AG04450 (cell line): ENCODE measurements around the gene HECW1. TPM values are rescaled to one million over a fixed set of nuclear protein-coding genes. Genes with fewer than 3 reads are reported as not detected.
"Not testable (repeated sequence)": the region's sequence is repeated elsewhere in the genome, so short reads cannot be mapped to it uniquely, and the experiment has no call there.

Experiments used
- CTCF ChIA-PET: fragments of 300-600, 350-600 bp; formaldehyde crosslinking; extraction: SDS; loops from one replicate; lab custom pipeline; 2022; ENCODE audit warnings: antibody characterized with exemption, inconsistent platforms; lab: Charles Lee
- POLR2A ChIA-PET: fragments of 350-600 bp; formaldehyde crosslinking; extraction: SDS; loops from one replicate; lab custom pipeline; 2021; ENCODE audit warnings: antibody characterized with exemption, inconsistent platforms; lab: Yijun Ruan, JAX
- DNase-seq: peaks from one replicate; pipeline ENCODE4 v3.0.0-alpha.2; 2011; ENCODE audit warnings: low read depth, low spot score
- H3K27ac ChIP-seq: one replicate; pipeline ENCODE4 v1.5.1; 2012; ENCODE audit warnings: low read depth, low read length, control low read depth
- H3K27me3 ChIP-seq: one replicate; pipeline ENCODE4 v1.6.0; 2012; ENCODE audit warnings: low read length; ENCODE audit not compliant: control insufficient read depth, insufficient read depth
- H3K4me3 ChIP-seq: 2 replicates; pipeline ENCODE4 v1.5.1; 2011; ENCODE audit warnings: mild to moderate bottlenecking, low read depth, low read length, control low read depth
- H3K9me3 ChIP-seq: 2 replicates; pipeline ENCODE4 v1.5.1; 2012; ENCODE audit warnings: low read length; ENCODE audit not compliant: control insufficient read depth, insufficient read depth
- polyA plus RNA-seq: library from polyadenylated mRNA; depleted of rRNA; stranded (reverse); fragments of >200 nt; gene quantifications from 2 replicates; pipeline ENCODE4 v1.2.3, GENCODE V29; 2011
- TF ChIP-seq, protein P1 (sequence below): IDR thresholded peaks from 2 replicates; pipeline ENCODE4 v1.5.1; 2011; ENCODE audit warnings: low read depth, low read length, control low read depth, inconsistent platforms

HECW1 gene
- polyA plus RNA-seq, 1 experiment, result 2.6 TPM

DNA sequence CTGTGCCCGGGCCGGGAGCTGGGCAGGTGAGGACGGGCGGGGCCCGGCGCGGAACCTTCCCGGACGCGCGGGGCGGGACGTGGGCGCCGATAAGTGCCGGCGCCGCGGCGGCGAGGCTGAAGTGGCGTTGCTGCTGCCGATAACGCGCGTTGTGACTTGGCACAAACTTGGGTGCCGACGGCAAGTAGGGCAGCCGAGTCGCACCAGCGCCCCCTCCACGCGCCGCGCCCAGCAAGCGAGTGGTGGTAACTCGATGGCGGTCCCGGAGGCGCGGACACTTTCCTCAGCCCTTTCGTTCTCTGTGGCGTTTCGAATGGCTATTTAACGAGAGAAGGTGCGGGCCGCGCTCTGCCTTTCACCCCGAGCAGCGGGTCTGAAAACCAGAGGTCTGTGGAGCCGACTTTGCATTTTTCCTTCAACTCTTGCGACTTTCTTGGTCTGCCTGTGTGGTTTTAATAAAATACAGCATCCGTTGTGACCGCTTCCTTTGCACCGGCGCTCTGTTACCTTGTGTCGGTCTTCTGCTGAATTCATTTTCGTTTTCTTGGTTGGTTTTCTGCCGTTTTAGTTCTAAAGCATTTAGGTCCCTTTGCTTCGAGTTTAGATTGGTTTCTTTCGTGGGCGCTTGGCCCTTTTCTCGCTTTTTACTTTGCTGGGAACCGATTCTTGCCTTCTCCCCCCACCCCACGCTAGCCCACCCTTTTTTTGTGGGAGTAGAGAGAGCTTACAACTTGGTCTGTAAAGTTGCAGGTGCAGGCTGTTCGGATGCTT is 471.2 kb downstream of the HECW1 start:
- no peaks in the 10 kb centered on the region for H3K27me3 ChIP-seq
- peak overlapping the region; percentile 90 for H3K4me3 ChIP-seq
- ChIA-PET CTCF (interaction anchor here (0.6 to 8.3 kb wide), 73 partner anchors 7 to 659 kb away, joined by 3 to 456 read pairs (median 7); partner anchors contain the start of genes COA1, MRPL32 and PSMA2), POLR2A (interaction anchor here (0.8 to 2.4 kb wide), 15 partner anchors 11 to 286 kb away, joined by 4 to 56 read pairs (median 8); partner anchors contain the start of genes COA1 and MRPS24)
- no peaks in the 10 kb centered on the region; the same call in 1 of the 2 replicates for H3K9me3 ChIP-seq
- H3K27ac ChIP-seq, result peak overlapping the region; percentile 82
- TF ChIP-seq, protein P1, sequence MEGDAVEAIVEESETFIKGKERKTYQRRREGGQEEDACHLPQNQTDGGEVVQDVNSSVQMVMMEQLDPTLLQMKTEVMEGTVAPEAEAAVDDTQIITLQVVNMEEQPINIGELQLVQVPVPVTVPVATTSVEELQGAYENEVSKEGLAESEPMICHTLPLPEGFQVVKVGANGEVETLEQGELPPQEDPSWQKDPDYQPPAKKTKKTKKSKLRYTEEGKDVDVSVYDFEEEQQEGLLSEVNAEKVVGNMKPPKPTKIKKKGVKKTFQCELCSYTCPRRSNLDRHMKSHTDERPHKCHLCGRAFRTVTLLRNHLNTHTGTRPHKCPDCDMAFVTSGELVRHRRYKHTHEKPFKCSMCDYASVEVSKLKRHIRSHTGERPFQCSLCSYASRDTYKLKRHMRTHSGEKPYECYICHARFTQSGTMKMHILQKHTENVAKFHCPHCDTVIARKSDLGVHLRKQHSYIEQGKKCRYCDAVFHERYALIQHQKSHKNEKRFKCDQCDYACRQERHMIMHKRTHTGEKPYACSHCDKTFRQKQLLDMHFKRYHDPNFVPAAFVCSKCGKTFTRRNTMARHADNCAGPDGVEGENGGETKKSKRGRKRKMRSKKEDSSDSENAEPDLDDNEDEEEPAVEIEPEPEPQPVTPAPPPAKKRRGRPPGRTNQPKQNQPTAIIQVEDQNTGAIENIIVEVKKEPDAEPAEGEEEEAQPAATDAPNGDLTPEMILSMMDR, result peak; percentile 20; the same call in 1 of the 2 replicates
- no peak for DNase-seq

DNA sequence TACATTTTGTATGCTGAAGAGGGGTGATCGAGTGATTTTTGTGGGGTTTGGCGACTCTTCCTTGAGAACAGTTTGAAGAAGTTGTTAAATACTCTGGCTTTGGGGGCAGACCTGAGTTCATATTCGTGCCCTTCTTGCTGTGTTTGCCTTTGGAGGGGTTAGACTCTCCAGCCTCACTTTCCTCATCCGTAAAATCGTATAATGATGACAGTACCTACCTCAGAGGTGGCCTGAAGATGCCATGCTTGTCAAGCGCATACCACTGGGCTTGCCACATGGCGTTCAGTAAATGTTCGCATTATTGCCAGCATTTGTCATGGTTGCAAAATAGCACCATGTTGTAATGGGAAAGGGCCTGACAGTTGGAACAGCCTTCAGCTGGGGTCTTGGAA is 471.7 kb downstream of the HECW1 start:
- POLR2A ChIA-PET, result interaction anchor here (1.4 to 2.4 kb wide), 3 partner anchors 12 to 146 kb away, joined by 3 to 11 read pairs (median 8); partner anchors contain the start of gene COA1

DNA sequence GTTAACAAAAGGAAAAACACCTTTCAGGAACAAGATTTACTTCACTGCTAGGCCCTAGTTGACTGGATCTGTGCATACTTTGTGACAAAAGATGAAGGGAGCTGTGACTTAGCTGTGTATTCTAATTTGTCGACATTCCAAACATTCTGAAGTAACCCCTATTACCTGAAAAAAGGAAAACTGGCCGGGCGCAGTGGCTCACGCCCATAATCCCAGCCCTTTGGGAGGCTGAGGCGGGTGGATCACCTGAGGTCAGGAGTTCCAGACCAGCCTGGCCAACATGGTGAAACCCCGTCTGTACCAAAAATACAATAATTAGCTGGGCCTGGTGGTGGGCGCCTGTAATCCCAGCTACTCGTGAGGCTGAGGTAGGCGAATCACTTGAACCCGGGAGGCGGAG is 472.3 kb downstream of the HECW1 start:
- peak overlapping the region; percentile 90 for H3K4me3 ChIP-seq
- not testable (repeated sequence) for H3K9me3 ChIP-seq, DNase-seq, H3K27ac ChIP-seq, H3K27me3 ChIP-seq
- POLR2A ChIA-PET, result interaction anchor here (1.4 to 2.4 kb wide), 3 partner anchors 12 to 63 kb away, joined by 3 to 8 read pairs (median 5); no protein-coding TSS in a partner anchor
- CTCF ChIA-PET, result interaction anchor here (1.8 to 8.3 kb wide), 3 partner anchors 12 to 254 kb away, joined by 6 to 456 read pairs (median 17); no protein-coding TSS in a partner anchor

More for the DNA sequence above, 471.7 kb downstream of the HECW1 start:
- H3K27me3 ChIP-seq, result no peaks in the 10 kb centered on the region
- peak overlapping the region; percentile 90 for H3K4me3 ChIP-seq
- DNase-seq, result no peak
- no peaks in the 10 kb centered on the region; the same call in 1 of the 2 replicates for H3K9me3 ChIP-seq
- TF ChIP-seq, protein P1, result no peak
- CTCF ChIA-PET, result interaction anchor here (0.6 to 8.3 kb wide), 7 partner anchors 11 to 255 kb away, joined by 4 to 456 read pairs (median 17); no protein-coding TSS in a partner anchor
- peak overlapping the region; percentile 82 for H3K27ac ChIP-seq

DNA sequence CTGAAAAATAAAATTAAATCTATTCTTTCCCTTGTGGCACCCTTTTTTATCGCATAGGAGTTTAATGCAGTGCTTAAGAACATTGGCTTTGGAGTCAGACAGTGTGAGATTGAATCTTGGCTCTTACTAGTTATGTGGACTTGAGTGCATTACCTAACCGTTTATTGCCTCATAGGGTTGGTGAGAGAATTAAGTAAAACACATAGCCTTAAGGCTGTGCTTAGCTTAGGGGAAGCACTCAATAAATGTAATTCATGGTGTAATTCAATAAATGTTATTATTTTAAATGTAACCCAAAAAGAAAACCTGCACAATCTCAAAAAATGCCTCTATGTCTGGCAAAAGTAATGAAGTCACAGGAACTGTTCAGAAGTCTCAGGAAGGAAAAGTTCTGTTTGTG is 473.1 kb downstream of the HECW1 start:
- Histone ChIP-seq H3K27ac (no peak overlapping the region), H3K27me3 (no peaks in the 10 kb centered on the region), H3K4me3 (peak overlapping the region; percentile 90), H3K9me3 (no peaks in the 10 kb centered on the region; the same call in 1 of the 2 replicates)
- ChIA-PET POLR2A (interaction anchor here (0.5 to 2.4 kb wide), 5 partner anchors 13 to 448 kb away, joined by 3 to 8 read pairs (median 5); no protein-coding TSS in a partner anchor), CTCF (interaction anchor here (0.7 to 8.3 kb wide), 4 partner anchors 10 to 253 kb away, joined by 4 to 456 read pairs (median 12); no protein-coding TSS in a partner anchor)
- DNase-seq, result no peak
- TF ChIP-seq, protein P1, result no peak

DNA sequence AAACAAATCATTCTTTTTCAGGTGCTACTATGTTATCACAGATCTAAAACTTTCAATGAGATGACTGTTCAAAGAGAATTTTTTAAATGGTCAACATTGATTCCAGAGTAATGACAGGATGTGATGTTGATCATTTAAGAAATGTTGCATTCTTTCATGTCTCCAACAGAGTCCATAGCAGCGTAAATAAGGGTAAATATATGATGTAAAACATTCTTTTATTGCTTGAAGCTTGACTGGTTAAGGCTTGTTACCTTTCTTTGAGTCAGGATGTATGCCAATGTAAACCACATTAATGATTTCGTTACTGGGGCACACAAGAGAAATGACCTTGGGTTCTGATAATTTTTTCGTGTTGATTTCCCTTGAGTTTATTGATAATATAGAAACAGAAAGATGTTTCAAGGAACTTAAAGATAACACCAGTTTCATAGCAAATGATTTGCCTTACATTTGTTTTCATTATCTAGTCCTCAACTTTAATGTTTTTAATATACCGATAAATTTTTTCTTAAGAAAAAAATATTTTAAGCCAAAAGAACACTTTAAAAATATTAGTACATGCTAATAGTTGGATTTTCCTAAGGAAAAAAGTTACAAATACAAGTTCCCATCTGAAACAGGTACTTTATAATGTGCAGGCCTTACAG is 473.9 kb downstream of the HECW1 start:
- Histone ChIP-seq H3K4me3 (peak overlapping the region; percentile 90), H3K27ac (no peak overlapping the region), H3K9me3 (no peaks in the 10 kb centered on the region; the same call in 1 of the 2 replicates), H3K27me3 (no peaks in the 10 kb centered on the region)
- DNase-seq, result no peak
- ChIA-PET CTCF (interaction anchor here (1.8 to 8.3 kb wide), 3 partner anchors 14 to 252 kb away, joined by 6 to 456 read pairs (median 17); no protein-coding TSS in a partner anchor), POLR2A (interaction anchor here (0.7 to 2.4 kb wide), 6 partner anchors 16 to 263 kb away, joined by 3 to 8 read pairs (median 5); no protein-coding TSS in a partner anchor)
- TF ChIP-seq, protein P1, result no peak
